Measurements from ENCODE around the gene LRMDA. TPM values are rescaled to one million over a fixed set of nuclear protein-coding genes. Genes with fewer than 3 reads are reported as not detected.

LRMDA gene
- polyA plus RNA-seq, 1 donor (not counting 4 experiments of a cell fraction or from before 2014, with no cell fraction given): not detected

- H3K27ac ChIP-seq (ENCODE audit: control insufficient read depth, insufficient read depth, low read length): no peak overlapping the region
These were observed 223.3 kb downstream of the LRMDA start for GRCh38 chr10:75654772-75655171.

GRCh38 chr10:75655791-75656451 lies 224.5 kb downstream of the LRMDA start:
- no peak overlapping the region for H3K9ac ChIP-seq (ENCODE audit: control insufficient read depth, extremely low read depth, insufficient read depth, low read length)
- no peaks in the 10 kb centered on the region for H3K36me3 ChIP-seq (ENCODE audit: control insufficient read depth in 2 of 2, extremely low read depth in 1 of 2, insufficient read depth in 2 of 2, low read length in 2 of 2)
- DNase-seq (ENCODE audit: low read depth, low spot score) (no peak), FAIRE-seq (no peak)
- no peaks in the 10 kb centered on the region for H3K79me2 ChIP-seq (ENCODE audit: control insufficient read depth, insufficient read depth, low read length)
- no peak overlapping the region for H3K27ac ChIP-seq (ENCODE audit: control insufficient read depth, insufficient read depth, low read length)
- no peaks in the 10 kb centered on the region for H3K9me3 ChIP-seq (ENCODE audit: control insufficient read depth, low read depth, low read length)
- no peaks in the 10 kb centered on the region for H3K9me1 ChIP-seq (ENCODE audit: control insufficient read depth, extremely low read depth, insufficient read depth, low read length)
- H3K27me3 ChIP-seq (ENCODE audit: control insufficient read depth, extremely low read depth, insufficient read depth, low read length): peaks cover 3% of the 10 kb centered on the region
- no peak overlapping the region for H2AFZ ChIP-seq (ENCODE audit: control insufficient read depth, low read length)
- H3K4me3 ChIP-seq (ENCODE audit: control insufficient read depth in 2 of 3, extremely low read depth in 1 of 3, insufficient read depth in 2 of 3, low read depth in 1 of 3, low read length in 3 of 3): no peak overlapping the region
- dilution Hi-C loops (cut with MboI; ENCODE audit: extremely low pct_ligation_motif_present, low sequenced_read_pairs): no loop called here
- H4K20me1 ChIP-seq (ENCODE audit: control insufficient read depth, extremely low read depth, insufficient read depth, low read length): no peaks in the 10 kb centered on the region
- H3K4me2 ChIP-seq (ENCODE audit: control insufficient read depth, extremely low read depth, insufficient read depth, low read depth, low read length): no peak overlapping the region
- H3K4me1 ChIP-seq (ENCODE audit: control insufficient read depth, extremely low read depth, insufficient read depth, low read length): no peaks in the 10 kb centered on the region
- no peak for TF ChIP-seq CTCF (optimal IDR thresholded peaks at IDR 0.05 in 1 of 3, IDR thresholded peaks at IDR 0.05 in 1 of 3, conservative IDR thresholded peaks at IDR 0.05 in 1 of 3; ENCODE audit: extremely low read depth in 1 of 3, insufficient read depth in 2 of 3, low read length in 3 of 3)
- TF ChIP-seq EZH2 (IDR thresholded peaks at IDR 0.05; ENCODE audit: low read length): no peak

More at GRCh38 chr10:75654772-75655171, 223.3 kb downstream of the LRMDA start:
- no peak overlapping the region for H2AFZ ChIP-seq (ENCODE audit: control insufficient read depth, low read length)
- FAIRE-seq (no peak), DNase-seq (ENCODE audit: low read depth, low spot score) (no peak)
- no peaks in the 10 kb centered on the region for H3K9me1 ChIP-seq (ENCODE audit: control insufficient read depth, extremely low read depth, insufficient read depth, low read length)
- no peaks in the 10 kb centered on the region for H3K9me3 ChIP-seq (ENCODE audit: control insufficient read depth, low read depth, low read length)
- H3K4me3 ChIP-seq (ENCODE audit: control insufficient read depth in 2 of 3, extremely low read depth in 1 of 3, insufficient read depth in 2 of 3, low read depth in 1 of 3, low read length in 3 of 3): no peak overlapping the region
- no peak for TF ChIP-seq CTCF (optimal IDR thresholded peaks at IDR 0.05 in 1 of 3, IDR thresholded peaks at IDR 0.05 in 1 of 3, conservative IDR thresholded peaks at IDR 0.05 in 1 of 3; ENCODE audit: extremely low read depth in 1 of 3, insufficient read depth in 2 of 3, low read length in 3 of 3)
- TF ChIP-seq EZH2 (IDR thresholded peaks at IDR 0.05; ENCODE audit: low read length): no peak
- dilution Hi-C loops (cut with MboI; ENCODE audit: extremely low pct_ligation_motif_present, low sequenced_read_pairs): no loop called here
- H3K4me2 ChIP-seq (ENCODE audit: control insufficient read depth, extremely low read depth, insufficient read depth, low read depth, low read length): no peak overlapping the region
- no peaks in the 10 kb centered on the region for H3K4me1 ChIP-seq (ENCODE audit: control insufficient read depth, extremely low read depth, insufficient read depth, low read length)
- H3K9ac ChIP-seq (ENCODE audit: control insufficient read depth, extremely low read depth, insufficient read depth, low read length): no peak overlapping the region
- peaks cover 3% of the 10 kb centered on the region for H3K27me3 ChIP-seq (ENCODE audit: control insufficient read depth, extremely low read depth, insufficient read depth, low read length)
- H3K36me3 ChIP-seq (ENCODE audit: control insufficient read depth in 2 of 2, extremely low read depth in 1 of 2, insufficient read depth in 2 of 2, low read length in 2 of 2): no peaks in the 10 kb centered on the region
- H3K79me2 ChIP-seq (ENCODE audit: control insufficient read depth, insufficient read depth, low read length): no peaks in the 10 kb centered on the region
- H4K20me1 ChIP-seq (ENCODE audit: control insufficient read depth, extremely low read depth, insufficient read depth, low read length): no peaks in the 10 kb centered on the region

Data from keratinocyte (primary cell).